ENCODE results near the gene LRRC15. TPM values are rescaled to one million over a fixed set of nuclear protein-coding genes. Genes with fewer than 3 reads are reported as not detected.
A peak's percentile ranks its signal among the peaks of the same experiment; 100 is the strongest.

LRRC15 gene
- total RNA-seq (2022) (0.05 TPM in 1 of 2 replicates, not detected in the other), Bru-seq, nascent RNA (percentile 6 among the genes with signal in this experiment), BruChase-seq, experiment 1, labeled RNA remaining after a 6-hour chase (percentile 13 among the genes with signal in this experiment), BruChase-seq, experiment 2, labeled RNA remaining after a 2-hour chase (percentile 11 among the genes with signal in this experiment)
- long read RNA-seq, result 0 reads

- peaks cover 12% of the 10 kb centered on the region for H3K4me1 Mint-ChIP-seq (ENCODE audit: low read depth, unreplicated experiment)
- H3K36me3 Mint-ChIP-seq (ENCODE audit: insufficient read depth, unreplicated experiment), result no peaks in the 10 kb centered on the region
- no TSS peak for BruUV-seq (replicated peaks)
- H3K27ac Mint-ChIP-seq (ENCODE audit: unreplicated experiment), result no peak within 1 kb of the TSS
- CTCF ChIA-PET, result interaction anchor here (0.6 to 1.6 kb wide), 4 partner anchors 11 to 264 kb away, joined by 3 to 7 read pairs (median 4); partner anchors contain the start of gene TMEM44
- intact Hi-C loops (cut with micrococcal nuclease; ENCODE audit: unreplicated experiment), result no loop called here
- peak; percentile 71 for DNase-seq
- H3K4me3 Mint-ChIP-seq (ENCODE audit: low read depth, unreplicated experiment), result no peak within 1 kb of the TSS
- TF ChIP-seq CTCF (IDR thresholded peaks at IDR 0.05; ENCODE audit: unreplicated experiment), result no peak
- H3K27me3 Mint-ChIP-seq (ENCODE audit: unreplicated experiment), result peaks cover 94% of the 10 kb centered on the region
- H3K9me3 Mint-ChIP-seq (ENCODE audit: low read depth, unreplicated experiment), result no peaks in the 10 kb centered on the region
Observed at GRCh38 chr3:194369522-194370279, at the start of gene LRRC15. TSS of gene LRRC15 (minus strand) at chr3:194369743. CDS start at chr3:194361043, 8,700 bp downstream.

- Mint-ChIP-seq H3K27ac (ENCODE audit: unreplicated experiment) (no peak overlapping the region), H3K4me3 (ENCODE audit: low read depth, unreplicated experiment) (no peak overlapping the region), H3K4me1 (ENCODE audit: low read depth, unreplicated experiment) (no peaks in the 10 kb centered on the region), H3K36me3 (ENCODE audit: insufficient read depth, unreplicated experiment) (peaks cover 36% of the 10 kb centered on the region), H3K27me3 (ENCODE audit: unreplicated experiment) (no peaks in the 10 kb centered on the region), H3K9me3 (ENCODE audit: low read depth, unreplicated experiment) (no peaks in the 10 kb centered on the region)
- no peak for DNase-seq
- TF ChIP-seq CTCF (IDR thresholded peaks at IDR 0.05; ENCODE audit: unreplicated experiment), result no peak
- BruUV-seq (replicated peaks), result no TSS peak
- CTCF ChIA-PET, result no interaction called here
- intact Hi-C loops (cut with micrococcal nuclease; ENCODE audit: unreplicated experiment), result no loop called here
Observed at GRCh38 chr3:194418671-194419070, 49.1 kb upstream of the LRRC15 start.

GRCh38 chr3:194407423-194407822 lies 37.9 kb upstream of the LRRC15 start:
- no peaks in the 10 kb centered on the region for H3K27me3 Mint-ChIP-seq (ENCODE audit: unreplicated experiment)
- no TSS peak for BruUV-seq (replicated peaks)
- intact Hi-C loops (cut with micrococcal nuclease; ENCODE audit: unreplicated experiment), result no loop called here
- H3K9me3 Mint-ChIP-seq (ENCODE audit: low read depth, unreplicated experiment), result no peaks in the 10 kb centered on the region
- H3K4me3 Mint-ChIP-seq (ENCODE audit: low read depth, unreplicated experiment), result no peak overlapping the region
- CTCF ChIA-PET, result interaction anchor here (0.6 to 0.7 kb wide), 2 partner anchors 74 to 187 kb away, joined by 3 to 5 read pairs; no protein-coding TSS in a partner anchor
- TF ChIP-seq CTCF (IDR thresholded peaks at IDR 0.05; ENCODE audit: unreplicated experiment), result no peak
- no peak for DNase-seq
- H3K36me3 Mint-ChIP-seq (ENCODE audit: insufficient read depth, unreplicated experiment), result peaks cover 61% of the 10 kb centered on the region
- no peak overlapping the region for H3K27ac Mint-ChIP-seq (ENCODE audit: unreplicated experiment)
- peaks cover 9% of the 10 kb centered on the region for H3K4me1 Mint-ChIP-seq (ENCODE audit: low read depth, unreplicated experiment)

GRCh38 chr3:194405766-194406165 lies 36.2 kb upstream of the LRRC15 start:
- H3K9me3 Mint-ChIP-seq (ENCODE audit: low read depth, unreplicated experiment), result no peaks in the 10 kb centered on the region
- DNase-seq, result no peak
- CTCF ChIA-PET, result interaction anchor here (0.6 to 1.7 kb wide), 3 partner anchors 42 to 148 kb away, joined by 3 to 5 read pairs (median 5); no protein-coding TSS in a partner anchor
- H3K27ac Mint-ChIP-seq (ENCODE audit: unreplicated experiment), result no peak overlapping the region
- no peak overlapping the region for H3K4me3 Mint-ChIP-seq (ENCODE audit: low read depth, unreplicated experiment)
- TF ChIP-seq CTCF (IDR thresholded peaks at IDR 0.05; ENCODE audit: unreplicated experiment), result no peak
- intact Hi-C loops (cut with micrococcal nuclease; ENCODE audit: unreplicated experiment), result no loop called here
- peaks cover 63% of the 10 kb centered on the region for H3K36me3 Mint-ChIP-seq (ENCODE audit: insufficient read depth, unreplicated experiment)
- peaks cover 9% of the 10 kb centered on the region for H3K4me1 Mint-ChIP-seq (ENCODE audit: low read depth, unreplicated experiment)
- no TSS peak for BruUV-seq (replicated peaks)
- H3K27me3 Mint-ChIP-seq (ENCODE audit: unreplicated experiment), result no peaks in the 10 kb centered on the region

Data from Calu3 (cell line).